Measurements from ENCODE around the gene PTCH1.
A peak's percentile ranks its signal among the peaks of the same experiment; 100 is the strongest.

PTCH1 gene

DNA sequence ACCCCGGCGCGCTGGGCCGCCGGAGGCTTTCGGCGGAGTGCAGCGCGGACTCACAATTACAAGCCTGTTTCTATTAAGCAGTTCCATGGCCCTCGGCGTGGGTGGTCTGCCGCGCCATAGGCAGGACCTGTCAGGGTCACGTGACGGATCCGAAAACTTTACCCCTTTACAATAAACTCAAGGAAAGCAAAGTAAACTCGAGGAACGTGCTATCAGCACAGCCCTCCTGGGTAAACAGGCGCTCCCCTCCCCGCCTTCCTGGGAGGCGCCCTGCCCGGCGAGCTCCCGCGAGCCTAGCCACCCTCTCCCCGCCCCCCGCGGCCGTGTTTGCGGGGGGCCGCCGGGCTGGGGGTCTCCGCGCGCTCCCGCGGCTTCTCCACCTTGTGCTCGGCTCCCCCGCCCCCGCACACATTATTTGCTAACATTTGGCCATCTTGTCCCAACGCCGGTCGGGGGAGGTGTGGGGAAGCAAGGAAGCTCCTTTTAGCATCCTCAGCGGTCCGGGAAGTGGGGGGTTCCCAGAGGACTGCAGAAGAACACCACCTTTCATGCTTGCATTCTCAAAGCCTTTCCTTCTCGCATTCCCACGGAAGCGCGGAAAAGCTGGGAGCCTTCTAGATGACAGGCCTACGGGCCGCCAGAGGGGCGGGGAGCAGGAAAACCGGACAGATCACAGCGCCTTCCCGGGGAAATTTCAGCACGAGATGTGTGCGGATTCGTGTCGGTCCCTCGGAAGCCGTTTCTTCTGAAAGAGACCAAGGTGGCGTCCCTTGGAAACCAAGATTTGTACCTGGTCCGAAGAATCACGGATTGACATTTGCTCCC lies at the start of gene PTCH1:
TSS of gene PTCH1 (minus strand) at position 238 of the 825 bp plus-strand sequence.
- no peak for DNase-seq (ENCODE audit: low read depth)

DNA sequence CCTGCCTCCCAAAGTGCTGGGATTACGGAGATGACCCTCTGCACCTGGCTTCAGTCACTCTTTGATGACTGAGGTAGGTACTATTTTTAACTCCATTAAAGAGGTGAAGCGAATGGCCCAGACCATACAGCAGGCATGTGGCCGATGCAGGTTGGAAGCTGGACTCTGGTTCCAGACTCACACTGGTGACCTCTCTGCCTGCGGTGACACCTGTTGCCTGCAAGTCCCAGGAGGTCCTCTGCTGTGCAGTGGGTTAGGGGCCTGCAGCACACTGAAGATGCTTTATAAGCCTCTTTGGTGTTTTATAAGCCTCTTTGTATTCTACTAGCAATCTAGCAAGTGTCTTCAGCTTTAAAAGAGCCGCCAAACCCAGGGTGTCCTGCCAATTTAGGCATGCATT lies 49.2 kb upstream of the PTCH1 start:
- no peak for DNase-seq (ENCODE audit: low read depth)

GRCh38 chr9:95561913-95562312 lies 45.1 kb upstream of the PTCH1 start:
- no peak for DNase-seq (ENCODE audit: low read depth)

GRCh38 chr9:95557142-95557541 lies 40.4 kb upstream of the PTCH1 start:
- DNase-seq (ENCODE audit: low read depth): no peak

DNA sequence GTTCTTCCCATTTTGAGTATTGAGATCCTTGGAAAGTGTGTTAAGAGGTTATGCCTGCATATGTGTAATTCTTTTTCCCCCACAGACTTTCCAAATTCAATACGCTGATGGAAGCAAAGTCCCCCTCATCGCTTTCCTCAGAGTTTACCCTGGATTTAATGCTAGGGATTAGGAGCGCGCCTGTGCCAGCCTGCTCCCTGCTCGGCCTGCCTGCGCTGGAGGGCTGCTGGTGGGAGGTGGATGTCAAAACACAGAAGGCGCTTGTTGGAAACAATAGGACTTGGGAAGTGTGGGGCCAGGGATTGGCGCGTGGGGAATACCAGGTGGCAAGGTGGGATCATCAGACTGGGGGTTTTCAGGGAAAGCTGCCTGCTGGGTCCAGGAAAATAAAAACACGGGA lies 39.8 kb upstream of the PTCH1 start:
- no peak for DNase-seq (ENCODE audit: low read depth)

GRCh38 chr9:95552814-95553546 lies 36.2 kb upstream of the PTCH1 start:
- peak; percentile 2 for DNase-seq (ENCODE audit: low read depth)

DNA sequence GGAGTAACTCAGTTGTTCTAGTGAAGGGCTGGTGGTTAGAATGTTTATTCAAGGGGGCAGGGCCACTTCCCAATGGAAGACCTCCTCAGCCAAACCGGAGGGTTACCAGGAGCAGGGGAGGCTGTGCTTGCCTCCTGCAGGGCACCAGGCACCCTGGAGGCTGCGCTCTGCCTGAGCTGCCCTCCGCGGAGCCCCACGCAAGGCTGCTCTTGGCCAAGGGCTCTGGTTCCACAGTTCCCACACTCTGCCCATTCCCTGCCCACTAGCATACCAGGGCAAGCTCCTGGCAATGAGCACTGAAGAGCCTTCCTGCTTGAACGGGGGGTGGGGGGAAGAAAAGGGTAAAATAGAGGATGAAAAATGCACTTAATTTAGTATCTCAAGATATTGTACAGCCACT lies 35.5 kb upstream of the PTCH1 start:
- no peak for DNase-seq (ENCODE audit: low read depth)

DNA sequence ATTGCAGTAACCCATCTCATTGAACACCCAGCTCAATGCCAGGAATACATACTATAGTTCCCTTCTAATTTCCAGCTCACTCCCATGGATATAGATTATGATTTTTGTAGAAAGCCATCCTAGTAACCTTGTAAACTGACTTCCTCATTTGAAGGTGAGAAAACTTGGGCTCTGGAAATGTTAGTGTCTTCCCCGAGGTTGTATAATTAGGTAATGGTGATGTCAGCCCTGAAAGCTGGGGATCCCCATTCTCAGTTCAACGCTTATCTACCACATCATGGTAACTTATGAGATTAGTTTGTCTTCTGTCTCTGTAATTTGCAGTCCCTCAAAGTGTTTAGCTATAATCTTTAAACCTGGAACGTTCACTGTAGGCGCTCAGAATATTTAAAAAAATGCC lies 34.6 kb upstream of the PTCH1 start:
- no peak for DNase-seq (ENCODE audit: low read depth)

- no peak for DNase-seq (ENCODE audit: low read depth)
Measured at GRCh38 chr9:95545831-95546567, 29.2 kb upstream of the PTCH1 start.

DNA sequence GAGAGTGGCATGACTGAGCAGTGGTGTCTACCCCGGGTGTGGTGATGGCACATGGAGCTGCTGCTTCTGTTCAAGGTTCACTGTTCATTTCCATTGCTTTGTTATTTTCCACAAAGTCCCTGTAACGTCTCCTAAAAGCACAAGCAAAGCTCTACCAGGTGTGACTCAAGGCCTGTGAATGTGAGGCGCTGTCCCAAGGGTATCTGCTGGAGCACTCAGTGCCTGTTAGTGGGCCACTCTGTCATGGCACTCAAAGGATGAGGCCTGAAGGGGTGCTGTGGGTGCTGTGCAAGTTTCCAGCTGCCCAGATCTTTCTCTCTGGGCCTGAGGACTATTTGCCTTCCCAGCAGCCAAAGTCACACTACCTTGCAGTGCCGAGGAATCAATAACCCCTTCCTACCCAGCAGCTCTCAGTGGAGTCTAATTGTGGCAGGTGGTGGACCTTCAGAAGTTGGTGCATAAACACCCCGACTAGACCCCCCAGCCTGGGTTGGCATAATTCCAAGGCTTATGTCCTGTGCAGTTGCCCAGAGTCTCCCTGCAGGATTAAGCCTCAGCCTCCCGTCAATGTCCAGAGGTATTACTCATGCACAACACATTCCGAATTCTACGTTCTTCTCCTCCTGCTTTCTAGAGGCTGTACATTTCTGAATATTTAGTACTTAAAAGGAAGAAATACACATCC lies 17.4 kb upstream of the PTCH1 start:
- DNase-seq (ENCODE audit: low read depth): no peak

DNA sequence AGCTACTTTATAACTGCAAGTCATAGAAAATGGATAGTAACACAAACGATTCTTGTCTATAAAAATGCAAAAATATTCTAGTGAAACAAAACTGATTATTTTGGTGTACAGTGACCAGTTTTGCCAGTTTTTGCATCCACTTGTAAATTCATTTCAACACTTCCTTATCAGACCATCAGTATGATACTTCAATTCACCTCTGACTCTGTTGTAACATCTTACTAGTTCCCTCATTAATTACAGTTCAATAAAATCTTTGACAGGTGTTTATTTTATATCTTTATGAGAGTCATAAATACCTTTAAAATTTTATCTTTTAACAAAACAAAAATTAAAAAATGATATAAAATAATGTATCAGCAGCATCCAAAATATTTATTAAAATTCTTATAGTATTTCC lies 13.1 kb upstream of the PTCH1 start:
- no peak for DNase-seq (ENCODE audit: low read depth)

DNA sequence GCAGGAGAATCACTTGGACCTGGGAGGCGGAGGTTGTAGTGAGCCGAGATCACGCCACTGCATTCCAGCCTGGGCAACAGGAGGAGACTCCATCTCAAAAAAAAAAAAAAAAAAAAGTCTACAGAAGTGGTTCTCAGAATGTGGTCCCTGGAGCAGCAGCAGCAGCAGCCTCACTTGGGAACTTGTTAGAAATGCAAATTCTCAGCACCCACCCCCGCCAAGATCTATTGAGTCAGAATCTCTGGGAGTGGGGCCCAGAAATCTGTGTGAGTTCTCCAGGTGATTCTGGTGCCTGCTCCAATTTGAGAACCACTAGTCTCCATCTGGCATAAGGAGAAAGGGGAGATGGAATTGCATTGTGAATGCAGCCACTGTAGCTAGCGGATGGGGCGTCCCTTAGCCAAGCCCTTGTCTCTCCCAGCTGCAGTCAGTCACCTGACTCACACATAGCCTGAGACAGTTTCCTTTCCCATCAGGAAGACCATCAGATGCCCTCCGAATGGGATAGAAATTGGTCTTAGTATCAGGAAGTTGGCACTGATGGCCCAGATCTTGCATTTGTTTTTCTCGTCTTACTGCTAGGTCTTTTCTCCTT lies 12.2 kb upstream of the PTCH1 start:
- no peak for DNase-seq (ENCODE audit: low read depth)

GRCh38 chr9:95522871-95523370 lies 6.2 kb upstream of the PTCH1 start:
- no peak for DNase-seq (ENCODE audit: low read depth)

- no peak for DNase-seq (ENCODE audit: low read depth)
Measured at GRCh38 chr9:95521699-95522098, 4.9 kb upstream of the PTCH1 start.

- DNase-seq (ENCODE audit: low read depth): no peak
Measured at GRCh38 chr9:95517559-95518425, 1.0 kb upstream of the PTCH1 start.

- no peak for DNase-seq (ENCODE audit: low read depth)
Measured at GRCh38 chr9:95516221-95516733, 494 bp downstream of the PTCH1 start.

- DNase-seq (ENCODE audit: low read depth): no peak
Measured at GRCh38 chr9:95515272-95516113, 1.3 kb downstream of the PTCH1 start.

DNA sequence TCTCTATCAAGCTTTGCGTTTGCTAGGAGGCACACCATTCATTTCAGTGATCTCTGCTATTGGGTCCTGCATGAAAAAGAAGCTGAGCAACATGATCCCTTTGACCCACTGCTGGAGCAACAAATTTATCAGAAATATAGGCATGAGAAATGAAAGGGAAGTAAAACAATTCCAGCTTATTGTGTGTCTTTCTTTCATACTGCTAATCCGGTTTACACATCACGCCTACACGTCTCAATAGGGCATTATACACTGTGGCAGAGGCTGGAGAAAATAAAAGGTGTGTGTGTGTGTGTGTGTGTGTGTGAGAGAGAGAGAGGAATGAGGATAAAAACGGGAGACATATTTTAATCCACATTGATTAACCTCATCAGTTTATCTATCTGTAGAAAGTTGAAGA lies 2.4 kb downstream of the PTCH1 start:
- no peak for DNase-seq (ENCODE audit: low read depth)

DNA sequence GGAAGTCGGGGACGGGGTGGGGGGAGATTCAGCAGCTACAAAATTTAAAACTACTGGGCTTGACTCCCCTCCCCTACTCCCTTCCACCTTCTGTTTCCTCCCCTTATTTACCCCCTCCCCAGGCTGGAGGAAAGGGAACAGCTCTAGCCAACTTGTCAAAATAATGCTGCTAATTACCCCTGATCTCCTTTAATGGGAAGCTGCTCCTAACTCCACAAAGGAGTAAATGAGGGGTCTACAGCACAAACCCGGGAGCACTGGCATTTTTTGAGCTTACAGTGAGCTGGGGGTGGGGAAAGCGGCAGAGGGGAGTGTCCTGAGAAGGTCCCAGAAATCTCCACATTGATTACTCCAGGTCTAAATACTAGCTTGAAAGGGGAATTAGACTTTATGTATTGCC lies 3.1 kb downstream of the PTCH1 start:
- DNase-seq (ENCODE audit: low read depth): no peak

- DNase-seq (ENCODE audit: low read depth): no peak
Measured at GRCh38 chr9:95512709-95513095, 4.1 kb downstream of the PTCH1 start.
